Globus pallidus (tissue), 1 donor: ENCODE data around the gene BBS5.
"Not testable (repeated sequence)": the region's sequence is repeated elsewhere in the genome, so short reads cannot be mapped to it uniquely, and the experiment has no call there.

ENCODE experiments used
- DNase-seq: peaks from one replicate; pipeline ENCODE4 v3.0.0-alpha.2; 2015; ENCODE audit warnings: low spot score

Gene BBS5

DNA sequence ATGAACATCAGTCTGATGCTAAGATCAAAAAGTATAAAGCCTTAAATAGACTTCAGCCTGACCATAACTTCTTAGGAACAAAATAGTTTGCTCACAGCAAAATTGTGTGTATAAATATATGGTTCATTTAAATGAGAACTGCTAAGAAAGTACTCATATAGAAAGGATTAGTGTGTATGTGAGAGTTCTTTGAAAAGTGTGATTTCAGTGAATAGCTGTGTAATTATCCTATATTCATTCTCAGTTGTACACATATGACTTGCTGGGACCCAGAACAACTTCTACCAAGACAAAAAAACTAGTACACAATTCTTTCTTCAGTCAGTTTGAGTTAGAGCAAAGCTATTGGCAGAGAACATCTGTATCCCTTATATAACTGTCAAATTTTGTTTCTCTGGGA, 7.2 kb downstream of the BBS5 start:
- DNase-seq: no peak

DNA sequence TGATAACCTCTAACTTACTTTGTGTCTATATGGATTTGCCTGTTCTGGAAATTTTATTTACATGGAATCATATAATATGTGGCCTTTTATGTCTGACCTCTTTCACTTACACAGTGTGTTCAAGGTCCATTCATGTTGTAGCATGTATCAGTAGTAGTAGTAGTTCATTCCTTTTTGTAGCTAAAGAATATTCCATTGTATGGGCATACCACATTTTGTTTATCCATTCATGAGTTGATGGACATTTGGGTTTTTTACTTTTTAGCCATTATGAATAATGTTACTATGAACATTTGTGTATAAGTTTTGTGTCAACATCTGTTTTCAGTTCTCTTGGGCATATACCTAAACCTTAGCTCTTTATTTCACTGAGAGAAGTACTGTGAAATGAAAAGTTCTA, 11.5 kb downstream of the BBS5 start:
- DNase-seq: no peak

DNA sequence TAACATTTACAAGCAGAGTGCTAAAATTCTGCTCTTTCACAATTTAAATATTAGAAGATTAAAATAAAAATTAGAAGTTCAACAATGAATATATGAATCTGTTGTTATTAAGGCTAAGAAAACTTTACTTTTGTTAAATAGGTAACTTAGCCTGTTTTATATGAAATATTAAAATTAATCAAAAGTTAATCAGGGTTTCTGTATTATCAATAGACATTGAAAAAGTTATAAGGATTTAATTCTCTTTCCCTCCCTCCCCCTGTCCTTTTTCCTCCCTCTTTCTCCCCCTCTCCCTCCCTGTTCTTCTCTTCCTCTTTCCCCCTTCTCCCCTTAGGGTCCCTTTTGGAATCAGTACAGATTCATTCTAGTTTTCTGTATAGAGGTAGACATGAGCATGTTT, 12.1 kb downstream of the BBS5 start:
- no peak for DNase-seq

DNA sequence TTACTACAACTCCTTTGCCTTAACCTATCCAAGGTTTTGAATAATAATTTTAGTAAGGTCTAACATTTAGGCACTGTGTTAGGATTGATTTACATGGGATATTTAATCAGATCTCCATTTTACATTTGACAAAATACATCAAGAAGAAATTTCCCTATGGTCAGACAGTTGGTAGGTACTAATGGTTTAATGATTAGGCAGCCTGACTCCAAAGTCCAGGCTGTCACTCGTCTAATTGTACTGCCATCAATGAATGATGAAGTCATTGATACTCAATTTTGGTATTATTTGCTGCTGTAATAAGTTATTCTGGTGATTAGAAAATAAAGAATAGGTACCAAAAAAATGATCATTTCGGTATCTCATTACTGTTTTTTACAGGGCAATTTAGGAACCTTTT, 14.1 kb downstream of the BBS5 start:
- no peak for DNase-seq

DNA sequence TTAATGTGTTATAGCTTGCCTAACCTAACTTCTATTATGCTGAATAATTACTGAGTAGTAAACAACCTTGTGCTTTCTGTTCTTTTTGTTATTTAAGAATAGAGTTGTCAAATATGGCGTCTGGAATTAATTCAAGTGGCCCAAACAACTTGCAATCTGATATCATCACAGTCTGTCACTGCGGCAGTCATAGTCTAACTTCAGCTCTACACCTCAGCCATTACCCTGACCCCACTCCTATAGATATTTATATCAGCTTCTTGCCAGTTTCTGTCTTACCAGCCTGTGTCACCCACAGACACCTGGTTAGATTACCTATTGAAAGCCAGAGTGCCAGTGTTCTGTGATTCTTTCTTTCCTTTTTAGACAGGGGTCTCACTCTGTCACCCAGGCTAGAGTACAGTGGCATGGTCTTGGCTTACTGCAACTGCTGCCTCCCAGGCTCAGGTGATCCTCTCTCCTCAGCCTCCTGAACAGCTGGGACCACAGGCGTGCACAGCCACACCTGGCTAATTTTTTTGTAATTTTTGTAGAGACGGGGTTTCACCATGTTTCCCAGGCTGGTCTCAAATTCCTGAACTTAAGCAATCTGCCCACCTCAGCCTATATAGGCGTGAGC, 16.1 kb downstream of the BBS5 start:
- no peak for DNase-seq

DNA sequence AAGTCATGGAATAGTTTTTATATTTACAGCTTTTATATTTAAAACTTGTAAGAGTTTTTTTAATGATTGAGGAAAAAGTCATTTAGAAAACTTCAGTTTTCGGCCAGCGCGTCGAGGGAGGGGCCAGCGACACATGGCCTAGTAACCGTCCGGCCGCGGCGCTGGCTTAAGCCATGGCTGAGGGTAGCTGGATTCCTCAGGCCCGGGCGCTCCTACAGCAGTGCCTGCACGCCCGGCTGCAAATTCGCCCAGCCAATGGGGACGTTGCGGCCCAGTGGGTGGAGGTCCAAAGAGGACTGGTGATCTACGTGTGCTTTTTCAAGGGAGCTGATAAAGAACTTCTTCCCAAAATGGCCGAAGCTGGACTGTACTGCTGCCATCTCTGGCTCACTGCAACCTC, 25.4 kb downstream of the BBS5 start:
- no peak for DNase-seq

DNA sequence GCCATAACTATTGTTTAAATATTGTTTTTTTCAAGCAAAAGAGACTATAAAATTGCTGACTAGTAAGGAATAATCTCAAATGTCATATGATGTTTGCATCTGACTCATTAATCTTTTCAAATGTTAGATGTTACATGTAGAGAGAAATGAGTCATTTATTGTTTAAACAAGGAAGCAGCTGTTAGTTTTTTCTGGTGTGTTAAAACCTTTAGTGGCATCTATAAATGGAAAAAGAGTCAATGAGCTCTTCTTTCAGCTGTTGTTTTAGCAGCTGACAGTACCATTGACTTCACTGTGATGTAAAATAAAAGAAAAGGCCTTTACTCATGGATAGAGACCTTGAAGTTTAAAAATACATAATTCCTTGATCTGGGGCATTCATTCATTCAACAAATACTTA, 28.4 kb downstream of the BBS5 start:
- no peak for DNase-seq

DNA sequence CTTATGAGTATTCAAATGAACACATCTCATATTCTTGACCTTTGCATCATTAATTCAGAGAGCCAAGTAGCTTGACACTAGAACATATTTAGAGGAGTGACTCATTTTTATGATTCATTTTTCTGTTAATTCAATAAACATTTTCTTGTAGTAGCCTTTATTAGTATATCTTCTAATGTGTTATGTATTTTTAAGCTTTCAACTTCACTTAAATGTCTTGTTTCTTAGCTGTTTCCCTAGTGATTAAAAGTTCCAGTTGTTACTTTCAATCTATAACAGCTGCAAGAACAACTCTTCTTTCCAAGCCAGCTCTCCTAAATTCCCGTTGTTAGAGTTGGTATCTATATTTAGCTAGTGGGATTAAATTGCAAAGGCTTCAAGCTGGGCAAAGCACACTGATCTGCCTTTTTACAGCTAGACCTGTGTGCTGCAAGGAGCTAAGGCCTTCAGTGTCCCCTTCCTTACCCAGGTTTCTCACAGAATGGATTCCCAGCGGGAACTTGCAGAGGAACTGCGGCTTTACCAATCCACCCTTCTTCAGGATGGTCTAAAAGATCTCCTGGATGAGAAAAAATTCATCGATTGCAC, 30.1 kb downstream of the BBS5 start, which contains the start of gene KLHL41:
Gene KLHL41, plus strand, starts transcription at position 405 of the 588 bp plus-strand sequence. Its CDS starts 77 bp downstream, at position 482.
- no peak for DNase-seq

DNA sequence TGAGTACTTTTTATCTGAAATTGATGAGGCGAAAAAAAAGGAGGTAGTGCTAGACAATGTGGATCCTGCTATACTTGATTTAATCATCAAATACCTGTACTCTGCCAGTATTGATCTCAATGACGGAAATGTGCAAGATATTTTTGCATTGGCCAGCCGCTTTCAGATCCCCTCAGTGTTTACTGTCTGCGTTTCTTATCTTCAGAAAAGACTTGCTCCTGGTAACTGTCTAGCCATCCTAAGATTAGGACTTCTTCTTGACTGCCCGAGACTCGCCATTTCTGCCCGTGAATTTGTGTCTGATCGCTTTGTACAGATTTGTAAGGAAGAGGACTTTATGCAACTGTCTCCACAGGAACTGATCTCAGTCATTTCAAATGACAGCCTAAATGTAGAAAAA, 30.7 kb downstream of the BBS5 start:
- no peak for DNase-seq

DNA sequence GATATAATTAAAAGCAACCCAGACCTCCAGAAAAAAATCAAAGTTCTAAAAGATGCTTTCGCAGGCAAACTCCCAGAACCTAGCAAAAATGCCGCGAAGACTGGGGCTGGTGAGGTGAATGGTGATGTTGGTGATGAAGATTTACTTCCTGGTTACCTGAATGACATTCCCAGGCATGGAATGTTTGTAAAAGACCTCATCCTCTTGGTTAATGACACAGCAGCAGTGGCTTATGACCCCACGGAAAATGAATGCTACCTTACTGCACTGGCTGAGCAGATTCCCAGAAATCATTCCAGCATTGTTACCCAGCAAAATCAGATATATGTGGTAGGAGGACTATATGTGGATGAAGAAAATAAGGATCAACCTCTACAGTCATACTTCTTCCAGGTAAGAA, 31.2 kb downstream of the BBS5 start:
- no peak for DNase-seq

DNA sequence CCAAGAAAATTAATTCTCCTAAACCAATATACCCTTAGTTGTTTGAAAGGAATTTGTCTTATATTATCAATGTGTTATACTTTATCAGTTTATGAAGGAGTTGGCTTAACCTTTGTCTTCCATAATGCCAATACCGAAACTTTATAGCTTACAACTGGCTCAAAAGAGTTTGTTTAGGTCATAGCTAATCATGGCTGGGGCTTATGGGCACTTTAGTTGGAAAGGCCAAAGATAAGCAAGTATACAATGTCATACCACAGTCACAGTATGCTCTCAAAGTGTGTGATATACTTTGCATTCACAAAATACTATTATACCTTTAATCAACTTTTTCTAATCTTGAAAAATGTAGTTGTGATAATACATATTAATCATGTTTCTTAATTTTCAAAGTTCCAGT, 32.5 kb downstream of the BBS5 start:
- no peak for DNase-seq

DNA sequence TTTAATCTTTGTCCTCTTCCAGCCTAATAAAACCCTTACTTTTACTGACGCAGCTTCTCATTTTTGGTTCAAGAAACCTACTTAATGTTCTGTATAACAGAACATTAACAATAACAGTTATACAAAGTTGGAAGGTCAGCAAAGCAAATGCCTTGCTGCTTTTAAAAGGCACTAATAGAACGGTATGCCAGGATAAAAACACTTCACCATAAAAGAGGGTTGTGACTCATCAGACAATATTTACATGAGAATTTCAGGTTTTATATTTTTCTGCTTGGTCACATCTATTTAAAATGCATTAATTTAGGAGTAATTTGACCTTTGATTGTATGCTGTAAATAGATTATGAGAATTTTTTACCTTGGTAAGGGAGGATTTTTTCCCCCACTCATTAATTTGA, 33.2 kb downstream of the BBS5 start:
- DNase-seq: no peak

DNA sequence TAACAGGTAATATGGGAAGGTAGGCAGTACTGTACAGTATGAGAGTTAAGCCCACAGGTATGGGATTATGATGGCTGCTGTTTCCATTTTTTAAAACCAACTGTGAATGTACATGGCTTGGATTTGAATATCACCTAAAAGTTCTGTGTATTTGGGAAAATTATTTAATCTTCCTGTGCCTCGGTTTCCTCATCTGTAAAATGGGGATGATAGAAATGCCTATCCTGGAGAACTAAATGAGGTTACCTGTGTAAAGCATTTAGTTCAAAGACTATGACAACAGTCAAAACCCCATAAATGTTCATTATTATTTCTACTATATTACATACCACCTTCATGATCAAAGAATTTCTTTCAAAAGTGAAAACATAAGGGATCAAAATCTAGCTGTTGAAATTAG, 33.8 kb downstream of the BBS5 start:
- DNase-seq: no peak

DNA sequence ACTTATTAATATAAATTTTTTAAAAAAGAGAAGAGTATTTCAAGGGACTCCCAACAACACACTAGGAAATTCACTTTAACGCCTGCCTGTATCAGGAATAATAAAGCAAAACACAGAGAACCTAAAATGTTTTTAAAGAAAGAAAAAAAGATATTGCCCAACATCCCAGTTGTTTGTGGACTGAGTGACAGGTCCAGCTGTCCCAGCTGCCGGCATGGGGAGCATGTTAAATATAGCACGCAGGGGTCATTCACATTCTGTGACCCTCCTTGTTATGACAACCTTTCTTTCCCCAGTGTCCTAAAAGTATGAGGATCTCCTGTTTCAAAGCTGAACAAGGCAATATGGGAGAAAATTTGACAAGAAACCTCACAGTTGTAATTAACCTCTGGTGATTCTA, 34.6 kb downstream of the BBS5 start:
- DNase-seq: no peak

DNA sequence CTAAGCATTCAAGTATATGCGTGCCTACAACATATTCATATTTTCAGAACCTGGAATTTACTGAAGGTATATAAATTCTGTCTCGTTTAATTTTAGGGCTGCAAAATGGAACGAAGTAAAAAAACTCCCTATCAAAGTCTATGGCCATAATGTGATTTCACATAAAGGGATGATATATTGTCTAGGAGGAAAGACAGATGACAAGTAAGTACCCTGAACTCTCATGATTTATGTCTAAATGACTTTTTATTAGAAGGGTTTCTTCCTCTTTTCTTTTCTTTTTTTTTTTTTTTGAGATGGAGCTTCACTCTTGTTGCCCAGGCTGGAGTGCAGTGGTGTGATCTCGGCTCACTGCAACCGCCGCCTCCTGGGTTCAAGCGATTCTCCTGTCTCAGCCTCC, 35.5 kb downstream of the BBS5 start:
- not testable (repeated sequence) for DNase-seq

DNA sequence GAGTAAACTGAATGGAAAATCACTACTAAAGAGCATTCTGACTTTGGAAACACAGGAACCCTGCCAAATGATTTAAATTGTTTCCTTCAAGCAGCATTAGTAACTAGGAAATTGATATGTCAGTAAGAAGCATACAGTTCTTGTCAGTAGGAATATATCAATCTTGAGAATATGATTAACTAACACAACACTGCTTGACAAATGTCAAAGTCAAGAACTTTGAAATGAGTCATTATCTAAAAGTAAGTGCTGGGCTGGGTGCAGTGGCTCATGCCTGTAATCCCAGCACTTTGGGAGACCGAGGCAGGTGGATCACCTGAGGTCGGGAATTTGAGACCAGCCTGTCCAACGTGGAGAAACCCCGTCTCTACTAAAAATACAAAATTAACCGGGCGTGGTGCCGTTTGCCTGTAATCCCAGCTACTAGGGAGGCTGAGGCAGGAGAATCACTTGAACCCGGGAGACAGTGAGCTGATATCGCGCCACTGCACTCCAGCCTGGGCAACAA, 37.2 kb downstream of the BBS5 start:
- DNase-seq: not testable (repeated sequence)

DNA sequence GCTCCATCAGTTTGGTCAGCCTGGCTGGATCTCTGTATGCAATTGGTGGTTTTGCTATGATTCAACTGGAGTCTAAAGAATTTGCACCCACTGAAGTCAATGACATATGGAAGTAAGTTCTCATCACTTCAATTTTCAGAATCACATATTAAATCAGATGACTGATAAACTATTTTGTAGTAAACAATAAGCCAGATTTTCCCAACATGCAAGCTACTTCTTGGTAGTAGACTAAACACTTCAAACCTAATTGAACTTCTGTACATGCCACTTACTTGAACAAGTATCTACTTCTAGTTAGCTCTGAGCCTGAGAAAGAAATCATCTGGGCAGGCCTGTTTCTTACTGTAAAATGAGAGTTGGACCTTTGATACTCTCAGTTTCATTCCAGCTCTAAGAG, 41.6 kb downstream of the BBS5 start:
- DNase-seq: no peak

DNA sequence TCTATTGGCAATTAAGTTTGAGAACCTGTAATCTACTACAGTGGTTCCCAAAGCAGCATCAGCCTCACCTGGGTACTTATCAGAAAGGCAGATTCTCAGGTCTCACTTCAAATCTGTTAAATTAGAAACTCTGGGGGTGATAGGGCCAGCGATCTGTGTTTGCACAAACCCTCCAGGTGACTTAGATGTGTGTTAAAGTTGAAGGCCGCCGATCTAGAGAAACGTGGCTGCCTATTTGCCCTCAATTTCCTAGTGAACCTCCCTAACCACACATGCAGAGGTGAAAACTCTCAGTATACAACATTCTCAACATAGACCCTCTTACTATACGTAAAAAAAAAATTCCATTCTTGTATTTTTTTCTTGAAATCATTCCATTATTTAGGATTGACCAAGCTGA, 44.4 kb downstream of the BBS5 start:
- no peak for DNase-seq

DNA sequence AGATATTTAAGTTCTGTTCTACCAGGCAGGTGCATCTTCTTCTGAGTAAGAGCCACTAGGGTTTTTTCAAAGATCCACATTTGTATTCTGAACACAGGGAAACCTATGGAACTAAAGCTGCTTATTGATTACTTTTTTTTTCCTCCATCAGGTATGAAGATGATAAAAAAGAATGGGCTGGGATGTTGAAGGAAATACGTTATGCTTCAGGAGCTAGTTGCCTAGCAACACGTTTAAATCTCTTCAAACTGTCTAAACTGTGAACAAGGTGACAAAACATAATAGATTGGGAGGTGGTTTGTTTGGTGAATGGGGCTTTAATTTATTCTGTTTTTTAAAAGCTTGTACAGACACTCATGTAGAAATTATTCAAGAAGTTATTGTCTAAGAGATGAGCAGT, 46.1 kb downstream of the BBS5 start:
- DNase-seq: no peak

DNA sequence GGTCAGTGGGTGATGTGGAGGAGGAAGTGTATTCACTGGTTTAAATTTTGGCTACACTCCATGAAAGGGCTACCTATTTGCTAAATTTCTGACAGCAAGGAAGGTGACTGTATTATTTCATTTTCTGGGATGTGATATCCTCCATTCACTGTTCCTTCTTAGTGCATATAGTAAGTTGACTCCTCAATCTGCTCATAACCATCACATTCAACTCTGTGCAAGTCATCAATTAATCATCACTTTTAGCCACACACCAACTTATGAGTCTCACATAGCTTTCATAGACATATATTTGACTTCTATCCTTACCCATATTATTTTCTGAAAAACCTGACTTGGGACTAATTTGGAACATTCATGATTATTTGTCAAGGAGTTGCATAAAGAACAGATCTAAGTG, 47.2 kb downstream of the BBS5 start:
- no peak for DNase-seq

DNA sequence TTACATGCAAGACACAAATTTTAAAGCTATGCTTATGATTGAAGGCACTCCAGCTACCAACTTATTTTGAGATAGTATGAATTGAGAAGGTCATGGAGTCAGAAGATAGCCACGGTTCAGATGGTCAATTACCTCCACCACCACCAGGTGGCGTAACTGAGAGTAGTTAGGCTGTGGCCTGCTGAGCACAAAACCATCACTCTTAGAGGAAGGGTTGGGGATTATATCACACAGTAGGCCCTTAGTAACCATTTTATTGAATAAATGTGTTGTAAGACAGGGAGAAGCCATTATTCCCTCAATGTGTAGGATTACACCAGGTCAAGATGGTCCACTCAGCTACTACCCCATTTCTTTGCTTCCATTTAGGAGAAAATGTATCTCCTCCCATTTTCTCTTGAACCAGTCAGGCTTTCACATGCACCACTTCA, 49.0 kb downstream of the BBS5 start:
- peak; percentile 34 for DNase-seq

DNA sequence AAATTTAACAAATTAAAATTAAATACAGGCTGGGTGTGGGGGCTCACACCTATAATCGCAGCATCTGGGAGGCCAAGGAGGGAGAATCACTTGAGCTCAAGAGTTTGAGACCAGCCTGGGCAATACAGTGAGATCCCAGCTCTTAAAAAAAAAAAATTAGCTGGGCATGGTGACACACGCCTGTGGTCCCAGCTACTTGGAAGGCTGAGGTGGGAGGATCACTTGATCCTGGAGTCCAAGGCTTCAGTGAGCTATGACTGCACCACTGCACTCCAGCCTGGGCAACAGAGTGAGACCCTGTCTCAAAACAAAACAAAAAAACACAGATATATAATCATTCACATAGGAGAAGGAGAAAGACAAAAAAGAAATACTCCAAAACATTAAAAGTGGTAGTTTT, 60.2 kb downstream of the BBS5 start:
- DNase-seq: not testable (repeated sequence)

DNA sequence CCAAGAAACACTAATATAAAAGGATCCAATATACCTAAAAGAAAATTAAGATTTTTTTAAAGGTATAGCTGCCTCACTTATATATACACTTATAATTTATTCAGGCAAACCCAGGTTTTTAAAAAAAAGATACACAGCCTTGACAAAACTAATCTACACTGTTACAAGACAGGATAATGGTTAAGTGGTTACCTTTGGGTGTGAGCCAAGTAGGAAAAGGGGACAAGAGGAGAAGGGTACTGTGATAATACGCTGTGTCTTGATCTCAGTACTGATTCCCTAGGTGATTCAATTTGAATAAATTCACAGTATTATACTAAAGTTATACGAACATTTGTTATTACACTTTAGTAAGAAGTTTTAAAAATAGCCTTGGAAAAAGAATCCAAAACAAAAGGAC, 60.9 kb downstream of the BBS5 start:
- DNase-seq: no peak

DNA sequence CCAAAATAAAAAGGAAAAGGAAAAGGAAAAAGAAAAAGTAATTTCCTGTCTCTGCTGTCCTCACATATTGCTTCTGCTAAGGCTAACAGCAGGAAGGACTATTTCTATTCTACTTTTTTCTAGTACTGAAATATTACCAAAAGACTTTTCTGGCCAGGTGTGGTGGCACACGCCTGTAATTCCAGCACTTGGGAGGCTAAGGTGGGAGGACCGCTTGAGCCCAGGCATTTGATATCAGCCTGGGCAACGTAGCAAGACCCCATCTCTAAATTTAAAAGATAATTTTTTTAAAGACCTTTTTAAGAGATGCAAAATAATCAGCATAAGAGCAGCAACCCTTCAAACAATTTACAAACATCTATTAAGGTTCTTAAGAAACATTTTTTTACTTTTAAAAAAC, 63.1 kb downstream of the BBS5 start:
- DNase-seq: no peak
